ENCODE measurements around the gene PIP4K2A. TPM values are rescaled to one million over a fixed set of nuclear protein-coding genes. Genes with fewer than 3 reads are reported as not detected.

PIP4K2A gene
- total RNA-seq, 1 donor from 2014 or later: 110 TPM

GRCh38 chr10:22619101-22619500 is 95.3 kb downstream of the PIP4K2A start:
- H3K27me3 Mint-ChIP-seq (ENCODE audit: unreplicated experiment): no peaks in the 10 kb centered on the region
- DNase-seq (ENCODE audit: low spot score): no peak
- peaks cover 83% of the 10 kb centered on the region for H3K4me1 Mint-ChIP-seq (ENCODE audit: unreplicated experiment)
- peaks cover 3% of the 10 kb centered on the region for H3K36me3 Mint-ChIP-seq (ENCODE audit: low read depth, unreplicated experiment)
- no peak overlapping the region for H3K27ac Mint-ChIP-seq (ENCODE audit: unreplicated experiment)
- no peaks in the 10 kb centered on the region for H3K9me3 Mint-ChIP-seq (ENCODE audit: unreplicated experiment)
- no peak for TF ChIP-seq CTCF (IDR thresholded peaks at IDR 0.05; ENCODE audit: unreplicated experiment)
- no peak overlapping the region for H3K4me3 Mint-ChIP-seq (ENCODE audit: unreplicated experiment)

- no peak for TF ChIP-seq CTCF (IDR thresholded peaks at IDR 0.05; ENCODE audit: unreplicated experiment)
- Mint-ChIP-seq H3K36me3 (ENCODE audit: low read depth, unreplicated experiment) (peaks cover 10% of the 10 kb centered on the region), H3K4me1 (ENCODE audit: unreplicated experiment) (peaks cover 84% of the 10 kb centered on the region), H3K27ac (ENCODE audit: unreplicated experiment) (peak overlapping the region; percentile 21), H3K9me3 (ENCODE audit: unreplicated experiment) (no peaks in the 10 kb centered on the region), H3K4me3 (ENCODE audit: unreplicated experiment) (no peak overlapping the region), H3K27me3 (ENCODE audit: unreplicated experiment) (peaks cover 1% of the 10 kb centered on the region)
- no peak for DNase-seq (ENCODE audit: low spot score)
Measured at GRCh38 chr10:22618078-22618785, 96.1 kb downstream of the PIP4K2A start.

- Mint-ChIP-seq H3K27ac (ENCODE audit: unreplicated experiment) (peak overlapping the region; percentile 70), H3K27me3 (ENCODE audit: unreplicated experiment) (peaks cover 2% of the 10 kb centered on the region), H3K4me3 (ENCODE audit: unreplicated experiment) (no peak overlapping the region)
Measured at GRCh38 chr10:22617516-22617915, 96.9 kb downstream of the PIP4K2A start.

GRCh38 chr10:22617051-22617450 is 97.3 kb downstream of the PIP4K2A start:
- DNase-seq (ENCODE audit: low spot score): no peak
- Mint-ChIP-seq H3K27ac (ENCODE audit: unreplicated experiment) (no peak overlapping the region), H3K4me3 (ENCODE audit: unreplicated experiment) (no peak overlapping the region), H3K36me3 (ENCODE audit: low read depth, unreplicated experiment) (peaks cover 22% of the 10 kb centered on the region), H3K4me1 (ENCODE audit: unreplicated experiment) (peaks cover 86% of the 10 kb centered on the region), H3K9me3 (ENCODE audit: unreplicated experiment) (no peaks in the 10 kb centered on the region), H3K27me3 (ENCODE audit: unreplicated experiment) (peaks cover 7% of the 10 kb centered on the region)
- TF ChIP-seq CTCF (IDR thresholded peaks at IDR 0.05; ENCODE audit: unreplicated experiment): no peak

More at GRCh38 chr10:22617516-22617915, 96.9 kb downstream of the PIP4K2A start:
- Mint-ChIP-seq H3K36me3 (ENCODE audit: low read depth, unreplicated experiment) (peaks cover 17% of the 10 kb centered on the region), H3K9me3 (ENCODE audit: unreplicated experiment) (no peaks in the 10 kb centered on the region), H3K4me1 (ENCODE audit: unreplicated experiment) (peaks cover 84% of the 10 kb centered on the region)
- DNase-seq (ENCODE audit: low spot score): no peak
- no peak for TF ChIP-seq CTCF (IDR thresholded peaks at IDR 0.05; ENCODE audit: unreplicated experiment)

- DNase-seq (ENCODE audit: low spot score): no peak
- Mint-ChIP-seq H3K27ac (ENCODE audit: unreplicated experiment) (peak overlapping the region; percentile 22), H3K9me3 (ENCODE audit: unreplicated experiment) (no peaks in the 10 kb centered on the region), H3K4me3 (ENCODE audit: unreplicated experiment) (no peak overlapping the region), H3K36me3 (ENCODE audit: low read depth, unreplicated experiment) (peaks cover 29% of the 10 kb centered on the region), H3K27me3 (ENCODE audit: unreplicated experiment) (peaks cover 8% of the 10 kb centered on the region), H3K4me1 (ENCODE audit: unreplicated experiment) (peaks cover 84% of the 10 kb centered on the region)
- no peak for TF ChIP-seq CTCF (IDR thresholded peaks at IDR 0.05; ENCODE audit: unreplicated experiment)
Measured at GRCh38 chr10:22615819-22616499, 98.4 kb downstream of the PIP4K2A start.

Data from endothelial cell (in vitro differentiated cells).